SJCRH30 (cell line): ENCODE measurements around the gene FARP1. TPM values are rescaled to one million over a fixed set of nuclear protein-coding genes. Genes with fewer than 3 reads are reported as not detected.

Experiments used
- DNase-seq, 2 experiments: peaks; one replicate each; pipeline ENCODE4 v3.0.0-alpha.2; 2015 to 2020
- H3K27ac ChIP-seq: fragments of 250-450 bp; sonication (Bioruptor Pico); 2 replicates; pipeline ENCODE4 v1.5.1; 2020; ENCODE audit warnings: mild to moderate bottlenecking, moderate library complexity
- H3K27me3 ChIP-seq: fragments of 250-450 bp; sonication (Bioruptor Pico); 2 replicates; pipeline ENCODE4 v1.5.1; 2020; ENCODE audit warnings: mild to moderate bottlenecking, moderate library complexity
- H3K36me3 ChIP-seq: fragments of 250-450 bp; sonication (Bioruptor Pico); 2 replicates; pipeline ENCODE4 v1.5.1; 2020; ENCODE audit warnings: mild to moderate bottlenecking, moderate library complexity
- H3K4me1 ChIP-seq: fragments of 250-450 bp; sonication (Bioruptor Pico); 2 replicates; pipeline ENCODE4 v1.5.1; 2020; ENCODE audit warnings: mild to moderate bottlenecking, moderate library complexity
- H3K4me3 ChIP-seq: fragments of 250-450 bp; sonication (Bioruptor Pico); 2 replicates; pipeline ENCODE4 v1.5.1; 2020; ENCODE audit warnings: mild to moderate bottlenecking, moderate library complexity
- H3K9me3 ChIP-seq: fragments of 250-450 bp; sonication (Bioruptor Pico); replicated peaks from 2 replicates; pipeline ENCODE4 v1.5.1; 2020; ENCODE audit warnings: mild to moderate bottlenecking, moderate library complexity
- total RNA-seq: library from RNA; depleted of rRNA; stranded (reverse); fragments of >200 nt; shearing (Covaris generic); gene quantifications from 2 replicates; pipeline ENCODE4 v1.2.3, GENCODE V29; 2014

The FARP1 gene
- total RNA-seq, 1 experiment from 2014 or later, result 32.5 TPM

DNA sequence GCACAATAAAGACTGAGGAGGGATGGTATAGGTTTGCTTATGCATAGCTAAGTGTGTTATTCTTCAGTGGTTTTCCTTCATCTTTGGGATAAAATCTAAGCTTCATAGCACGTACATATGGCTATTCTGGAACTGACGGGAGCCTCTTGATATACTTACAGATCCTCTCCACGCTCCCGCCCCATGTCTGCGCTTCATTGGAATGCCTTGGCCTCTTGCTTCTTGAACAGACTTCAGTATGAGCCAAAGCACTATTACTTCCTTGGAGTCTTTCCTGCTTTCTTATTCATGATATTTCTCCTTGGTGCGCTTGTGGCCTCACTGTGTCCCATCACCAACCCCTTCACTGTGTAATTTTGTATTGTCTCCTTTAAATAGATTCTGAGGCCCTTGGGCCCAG, 145.3 kb downstream of the FARP1 start:
- Histone ChIP-seq H3K27me3 (no peaks in the 10 kb centered on the region), H3K4me1 (peaks cover 19% of the 10 kb centered on the region), H3K27ac (no peak overlapping the region), H3K36me3 (no peaks in the 10 kb centered on the region), H3K4me3 (no peak overlapping the region), H3K9me3 (no peaks in the 10 kb centered on the region)
- no peak for DNase-seq

GRCh38 chr13:98289339-98289945, 146.5 kb downstream of the FARP1 start:
- Histone ChIP-seq H3K27ac (no peak overlapping the region), H3K9me3 (no peaks in the 10 kb centered on the region), H3K36me3 (no peaks in the 10 kb centered on the region), H3K27me3 (no peaks in the 10 kb centered on the region), H3K4me3 (no peak overlapping the region), H3K4me1 (peaks cover 19% of the 10 kb centered on the region)
- DNase-seq, result no peak

GRCh38 chr13:98290261-98290660, 147.4 kb downstream of the FARP1 start:
- Histone ChIP-seq H3K27me3 (no peaks in the 10 kb centered on the region), H3K36me3 (no peaks in the 10 kb centered on the region), H3K27ac (no peak overlapping the region), H3K4me1 (peaks cover 11% of the 10 kb centered on the region), H3K4me3 (no peak overlapping the region), H3K9me3 (no peaks in the 10 kb centered on the region)
- DNase-seq, result no peak

- Histone ChIP-seq H3K9me3 (no peaks in the 10 kb centered on the region), H3K27ac (no peak overlapping the region), H3K36me3 (no peaks in the 10 kb centered on the region), H3K4me1 (no peaks in the 10 kb centered on the region), H3K4me3 (no peak overlapping the region), H3K27me3 (no peaks in the 10 kb centered on the region)
- DNase-seq, result peak in 1 of 2 experiments; percentile 24
Observed at GRCh38 chr13:98291658-98292057, 148.8 kb downstream of the FARP1 start.

- H3K9me3 ChIP-seq, result no peaks in the 10 kb centered on the region
- H3K27ac ChIP-seq, result no peak overlapping the region
- no peak for DNase-seq
- H3K27me3 ChIP-seq, result no peaks in the 10 kb centered on the region
- H3K36me3 ChIP-seq, result no peaks in the 10 kb centered on the region
- H3K4me3 ChIP-seq, result no peak overlapping the region
- H3K4me1 ChIP-seq, result no peaks in the 10 kb centered on the region
Observed at GRCh38 chr13:98293103-98293502, 150.2 kb downstream of the FARP1 start.

GRCh38 chr13:98293570-98294142, 150.8 kb downstream of the FARP1 start:
- H3K27ac ChIP-seq, result no peak overlapping the region

DNA sequence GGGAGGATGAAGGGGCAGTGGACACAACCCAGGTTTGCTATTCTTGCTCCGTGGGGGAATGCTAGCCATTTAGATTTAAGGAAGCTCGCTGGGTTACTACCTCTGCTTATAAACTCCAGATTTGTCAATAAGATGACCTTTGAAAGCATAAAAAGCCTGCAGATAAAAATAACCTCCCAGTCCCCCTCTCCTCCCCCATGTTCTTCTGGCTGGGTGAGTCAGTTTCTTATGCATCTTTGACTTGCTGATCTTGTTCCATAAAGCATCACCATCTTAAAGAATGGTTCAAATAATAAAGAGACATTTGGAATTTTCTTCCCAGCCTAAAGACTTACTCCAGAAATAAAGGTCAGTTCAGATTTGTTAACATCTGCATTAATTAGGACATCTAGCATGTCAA, 152.5 kb downstream of the FARP1 start:
- H3K4me1 ChIP-seq, result no peaks in the 10 kb centered on the region
- no peak overlapping the region for H3K4me3 ChIP-seq
- H3K27ac ChIP-seq, result no peak overlapping the region
- H3K27me3 ChIP-seq, result no peaks in the 10 kb centered on the region
- DNase-seq, result no peak
- no peaks in the 10 kb centered on the region for H3K9me3 ChIP-seq
- no peaks in the 10 kb centered on the region for H3K36me3 ChIP-seq

More at GRCh38 chr13:98293570-98294142, 150.8 kb downstream of the FARP1 start:
- no peaks in the 10 kb centered on the region for H3K4me1 ChIP-seq
- H3K36me3 ChIP-seq, result no peaks in the 10 kb centered on the region
- DNase-seq, result no peak
- no peak overlapping the region for H3K4me3 ChIP-seq
- H3K9me3 ChIP-seq, result no peaks in the 10 kb centered on the region
- H3K27me3 ChIP-seq, result no peaks in the 10 kb centered on the region

GRCh38 chr13:98297051-98297450, 154.2 kb downstream of the FARP1 start:
- H3K4me3 ChIP-seq, result no peak overlapping the region
- H3K27ac ChIP-seq, result no peak overlapping the region
- H3K36me3 ChIP-seq, result no peaks in the 10 kb centered on the region
- no peak for DNase-seq
- peaks cover 3% of the 10 kb centered on the region; the same call in 1 of the 2 replicates for H3K4me1 ChIP-seq
- H3K9me3 ChIP-seq, result no peaks in the 10 kb centered on the region
- no peaks in the 10 kb centered on the region for H3K27me3 ChIP-seq

DNA sequence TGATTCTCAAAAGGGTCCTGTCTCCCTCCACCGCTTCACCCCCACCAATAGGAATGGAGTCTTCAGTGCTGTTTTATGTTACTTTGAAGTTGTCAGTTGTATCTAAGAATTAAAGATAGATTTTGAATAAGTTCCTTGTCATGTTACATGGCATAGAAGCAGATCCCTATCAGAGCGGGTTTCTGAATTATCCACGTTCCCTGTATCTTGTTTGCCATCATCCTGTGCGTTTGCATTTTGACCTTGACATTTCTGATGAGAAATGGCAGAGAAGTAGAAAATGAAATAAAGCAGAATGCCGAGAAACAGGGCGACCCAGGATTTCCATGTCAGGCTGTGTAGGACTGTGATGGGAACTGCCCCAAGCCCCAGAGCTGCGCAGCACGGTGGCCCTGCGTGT, 154.9 kb downstream of the FARP1 start:
- Histone ChIP-seq H3K9me3 (no peaks in the 10 kb centered on the region), H3K4me3 (no peak overlapping the region), H3K4me1 (peaks cover 3% of the 10 kb centered on the region; the same call in 1 of the 2 replicates), H3K27me3 (no peaks in the 10 kb centered on the region), H3K27ac (no peak overlapping the region), H3K36me3 (no peaks in the 10 kb centered on the region)
- DNase-seq, result no peak

DNA sequence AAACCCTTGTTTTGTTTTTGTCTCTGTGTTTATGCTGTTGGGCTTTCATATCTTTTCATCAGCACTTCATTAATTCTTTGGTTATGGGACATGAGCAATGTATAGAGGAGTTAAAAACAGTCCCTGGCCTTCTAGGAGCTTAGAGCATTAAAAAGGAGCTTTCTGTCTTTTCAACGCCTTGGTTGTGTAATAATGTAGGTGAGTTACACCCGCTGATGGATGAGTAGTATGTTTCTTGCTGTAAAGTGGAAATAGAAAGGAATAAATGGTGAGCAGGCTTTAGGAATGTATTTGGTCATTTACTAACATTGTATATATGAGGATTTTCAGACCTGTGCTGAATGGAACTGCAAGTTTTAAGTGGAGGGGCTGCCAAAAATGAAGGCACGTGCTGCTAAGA, 155.7 kb downstream of the FARP1 start:
- H3K27ac ChIP-seq, result no peak overlapping the region
- H3K4me1 ChIP-seq, result peaks cover 3% of the 10 kb centered on the region; the same call in 1 of the 2 replicates
- H3K4me3 ChIP-seq, result no peak overlapping the region
- DNase-seq, result no peak
- no peaks in the 10 kb centered on the region for H3K36me3 ChIP-seq
- H3K9me3 ChIP-seq, result no peaks in the 10 kb centered on the region
- H3K27me3 ChIP-seq, result no peaks in the 10 kb centered on the region

DNA sequence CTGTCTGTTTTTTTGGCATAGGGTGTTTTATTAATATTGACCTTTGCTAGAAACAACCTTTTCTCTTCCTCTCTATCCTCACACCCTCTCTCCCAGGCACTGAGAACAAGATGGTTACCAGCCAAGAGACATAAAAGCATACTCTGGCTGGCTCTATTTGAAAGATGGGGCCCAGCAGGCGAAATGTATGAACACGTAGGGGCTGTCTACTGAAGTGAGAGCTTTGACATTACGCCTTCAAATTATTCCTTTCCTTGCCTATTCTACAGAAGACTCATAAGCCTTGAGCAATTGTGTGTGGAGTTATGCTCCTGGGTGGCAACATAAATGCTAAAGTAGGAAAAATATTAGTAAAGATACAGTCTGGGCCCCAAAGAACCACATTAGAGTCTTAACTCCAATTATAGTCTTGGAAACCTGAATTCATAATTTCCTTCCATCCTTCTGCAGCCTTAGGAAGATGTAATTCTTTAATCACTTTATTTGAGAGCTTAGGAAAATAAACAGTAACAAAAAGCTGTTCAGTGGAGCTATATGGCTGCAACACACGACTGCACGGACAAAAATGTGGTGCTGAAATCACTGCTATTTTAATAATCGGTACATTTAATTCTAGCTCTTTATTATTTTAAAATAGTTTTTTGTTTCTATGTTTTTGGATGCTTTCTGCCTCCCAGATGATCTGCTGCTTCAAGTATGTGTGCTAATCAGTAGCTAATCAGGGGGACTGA, 156.5 kb downstream of the FARP1 start:
- no peak overlapping the region for H3K27ac ChIP-seq
- H3K27me3 ChIP-seq, result no peaks in the 10 kb centered on the region
- H3K4me3 ChIP-seq, result no peak overlapping the region
- peaks cover 3% of the 10 kb centered on the region; the same call in 1 of the 2 replicates for H3K4me1 ChIP-seq
- H3K36me3 ChIP-seq, result no peaks in the 10 kb centered on the region
- no peaks in the 10 kb centered on the region for H3K9me3 ChIP-seq
- no peak for DNase-seq

GRCh38 chr13:98299966-98300350, 157.1 kb downstream of the FARP1 start:
- Histone ChIP-seq H3K36me3 (no peaks in the 10 kb centered on the region), H3K9me3 (no peaks in the 10 kb centered on the region), H3K4me3 (no peak overlapping the region), H3K27ac (no peak overlapping the region), H3K4me1 (peaks cover 3% of the 10 kb centered on the region; the same call in 1 of the 2 replicates), H3K27me3 (no peaks in the 10 kb centered on the region)
- DNase-seq, result no peak

GRCh38 chr13:98300956-98301641, 158.2 kb downstream of the FARP1 start:
- H3K4me1 ChIP-seq, result peaks cover 3% of the 10 kb centered on the region; the same call in 1 of the 2 replicates
- peak; percentile 24 to 49 for DNase-seq
- peak overlapping the region; percentile 28; the same call in 1 of the 2 replicates for H3K4me3 ChIP-seq
- no peaks in the 10 kb centered on the region for H3K27me3 ChIP-seq
- no peaks in the 10 kb centered on the region for H3K9me3 ChIP-seq
- no peaks in the 10 kb centered on the region for H3K36me3 ChIP-seq
- no peak overlapping the region for H3K27ac ChIP-seq

- no peak overlapping the region for H3K27ac ChIP-seq
- no peak for DNase-seq
- H3K27me3 ChIP-seq, result no peaks in the 10 kb centered on the region
- no peaks in the 10 kb centered on the region for H3K36me3 ChIP-seq
- H3K4me1 ChIP-seq, result peaks cover 3% of the 10 kb centered on the region; the same call in 1 of the 2 replicates
- H3K4me3 ChIP-seq, result peak overlapping the region; percentile 28; the same call in 1 of the 2 replicates
- H3K9me3 ChIP-seq, result no peaks in the 10 kb centered on the region
Observed at GRCh38 chr13:98301721-98302120, 158.8 kb downstream of the FARP1 start.

- no peak for DNase-seq
- Histone ChIP-seq H3K4me1 (peaks cover 7% of the 10 kb centered on the region; the same call in 1 of the 2 replicates), H3K27ac (no peak overlapping the region), H3K4me3 (no peak overlapping the region), H3K27me3 (no peaks in the 10 kb centered on the region), H3K36me3 (no peaks in the 10 kb centered on the region), H3K9me3 (no peaks in the 10 kb centered on the region)
Observed at GRCh38 chr13:98303858-98304257, 161.0 kb downstream of the FARP1 start.
